Measurements from ENCODE around the gene BCAM.
A peak's percentile ranks its signal among the peaks of the same experiment; 100 is the strongest.

The BCAM gene

GRCh38 chr19:44800461-44800860 is 8.4 kb upstream of the BCAM start:
- TF ChIP-seq SIN3A (IDR thresholded peaks at IDR 0.05; ENCODE audit: borderline replicate concordance, insufficient read depth, low read length) (no peak), FOXP2 (optimal IDR thresholded peaks at IDR 0.05; ENCODE audit: borderline replicate concordance, extremely low read depth, extremely low read length, insufficient read depth) (peak; percentile 80), REST (IDR thresholded peaks at IDR 0.05; ENCODE audit: insufficient read depth in 1 of 2, low read depth in 2 of 2, low read length in 2 of 2) (no peak), TAF1 (IDR thresholded peaks at IDR 0.05; ENCODE audit: borderline replicate concordance, insufficient read depth, low read length) (no peak), POLR2AphosphoS5 (IDR thresholded peaks at IDR 0.05; ENCODE audit: low read depth, low read length) (no peak)

GRCh38 chr19:44803442-44804428 is 5.2 kb upstream of the BCAM start:
- TF ChIP-seq FOXP2 (optimal IDR thresholded peaks at IDR 0.05; ENCODE audit: borderline replicate concordance, extremely low read depth, extremely low read length, insufficient read depth): peak; percentile 23
- no peak for TF ChIP-seq POLR2AphosphoS5 (IDR thresholded peaks at IDR 0.05; ENCODE audit: low read depth, low read length)

DNA sequence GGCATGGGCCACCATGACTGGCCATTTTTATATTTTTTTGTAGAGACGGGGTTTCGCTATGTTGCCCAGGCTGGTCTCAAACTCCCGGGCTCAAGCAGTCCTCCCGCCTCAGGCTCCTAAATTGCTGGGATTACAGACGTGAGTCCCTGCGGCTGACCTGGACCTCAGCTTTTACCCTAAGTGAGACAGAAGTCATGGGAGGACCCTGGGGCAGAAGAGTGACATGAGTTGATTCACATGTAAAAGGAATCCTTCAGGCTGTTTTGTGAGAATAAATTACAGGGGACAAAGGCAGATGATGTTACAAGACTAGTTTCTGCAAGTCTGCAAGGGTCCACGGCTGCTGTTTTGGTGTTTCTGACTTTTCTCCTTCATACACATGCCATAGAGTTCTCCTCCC is 2.6 kb upstream of the BCAM start:
- TF ChIP-seq TAF1 (IDR thresholded peaks at IDR 0.05; ENCODE audit: borderline replicate concordance, insufficient read depth, low read length): no peak
- TF ChIP-seq REST (IDR thresholded peaks at IDR 0.05; ENCODE audit: insufficient read depth in 1 of 2, low read depth in 2 of 2, low read length in 2 of 2): no peak
- no peak for TF ChIP-seq FOXP2 (optimal IDR thresholded peaks at IDR 0.05; ENCODE audit: borderline replicate concordance, extremely low read depth, extremely low read length, insufficient read depth)
- TF ChIP-seq SIN3A (IDR thresholded peaks at IDR 0.05; ENCODE audit: borderline replicate concordance, insufficient read depth, low read length): no peak
- TF ChIP-seq POLR2AphosphoS5 (IDR thresholded peaks at IDR 0.05; ENCODE audit: low read depth, low read length): no peak

DNA sequence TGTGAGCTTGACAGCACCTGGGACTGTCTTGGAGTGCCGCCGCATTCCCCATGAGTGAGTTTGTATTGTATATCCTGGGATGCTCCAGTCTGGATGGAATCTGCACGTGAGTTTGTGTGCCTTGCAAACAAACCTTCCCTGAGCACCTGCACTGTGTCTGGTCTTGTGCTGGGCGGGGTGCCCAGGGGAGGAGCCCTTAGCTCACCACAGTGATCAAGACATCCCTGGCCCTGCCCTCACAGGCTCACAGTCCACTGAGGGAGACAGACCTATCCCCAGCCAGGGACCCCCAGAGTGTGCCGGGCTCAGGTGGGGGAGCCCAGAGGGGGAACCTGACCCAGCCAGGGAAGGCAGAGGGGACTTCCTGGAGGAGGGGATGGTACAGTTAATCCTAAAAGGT is 1.7 kb upstream of the BCAM start:
- no peak for TF ChIP-seq FOXP2 (optimal IDR thresholded peaks at IDR 0.05; ENCODE audit: borderline replicate concordance, extremely low read depth, extremely low read length, insufficient read depth)
- TF ChIP-seq POLR2AphosphoS5 (IDR thresholded peaks at IDR 0.05; ENCODE audit: low read depth, low read length): no peak

- no peak for TF ChIP-seq POLR2AphosphoS5 (IDR thresholded peaks at IDR 0.05; ENCODE audit: low read depth, low read length)
- TF ChIP-seq FOXP2 (optimal IDR thresholded peaks at IDR 0.05; ENCODE audit: borderline replicate concordance, extremely low read depth, extremely low read length, insufficient read depth): no peak
- TF ChIP-seq SIN3A (IDR thresholded peaks at IDR 0.05; ENCODE audit: borderline replicate concordance, insufficient read depth, low read length): no peak
- no peak for TF ChIP-seq REST (IDR thresholded peaks at IDR 0.05; ENCODE audit: insufficient read depth in 1 of 2, low read depth in 2 of 2, low read length in 2 of 2)
- TF ChIP-seq TAF1 (IDR thresholded peaks at IDR 0.05; ENCODE audit: borderline replicate concordance, insufficient read depth, low read length): no peak
These were observed 1.0 kb upstream of the BCAM start for GRCh38 chr19:44807652-44808462.
